GM12878 (cell line): ENCODE results near the gene ITIH2.
"Not testable (repeated sequence)": the region's sequence is repeated elsewhere in the genome, so short reads cannot be mapped to it uniquely, and the experiment has no call there.

Experiments
- JUNB ChIP-seq: IDR thresholded peaks from 2 replicates; pipeline ENCODE4 v1.6.1; 2016; ENCODE audit warnings: antibody characterized with exemption, mild to moderate bottlenecking
- NFYA ChIP-seq: IDR thresholded peaks from 2 replicates; pipeline ENCODE4 v1.6.1; 2011; ENCODE audit warnings: low read depth, mild to moderate bottlenecking, low read length, improper control_type of control experiment, borderline replicate concordance
- POLR2A ChIP-seq: IDR thresholded peaks from 2 replicates; pipeline ENCODE4 v1.6.1; 2011; ENCODE audit warnings: low read depth, mild to moderate bottlenecking, low read length
- SMAD1 ChIP-seq: fragments of 450-650 bp; IDR thresholded peaks from 2 replicates; pipeline ENCODE4 v1.6.1; 2018; ENCODE audit warnings: mild to moderate bottlenecking, low read depth; ENCODE audit not compliant: partially characterized antibody
- SPI1 ChIP-seq: IDR thresholded peaks from 2 replicates; pipeline ENCODE4 v1.6.1; 2011; ENCODE audit warnings: low read depth, mild to moderate bottlenecking, low read length, moderate library complexity, borderline replicate concordance; ENCODE audit not compliant: insufficient read depth
- ZNF217 ChIP-seq: fragments of 450-650 bp; IDR thresholded peaks from 2 replicates; pipeline ENCODE4 v1.6.1; 2017; ENCODE audit warnings: antibody characterized with exemption, mild to moderate bottlenecking
- TF ChIP-seq, protein P1 (sequence below), 3 experiments: IDR thresholded peaks in 2 of 3; conservative IDR thresholded peaks in 1 of 3; 2 replicates each; pipeline ENCODE4 v1.5.1; 2011; ENCODE audit warnings: low read depth in 3 of 3, low read length in 3 of 3, mild to moderate bottlenecking in 3 of 3, control low read depth in 2 of 3, moderate library complexity in 2 of 3, inconsistent platforms in 1 of 3, mixed read lengths in 1 of 3; ENCODE audit not compliant: control insufficient read depth in 2 of 3, insufficient read depth in 1 of 3; ENCODE audit errors: extremely low read depth in 1 of 3

DNA sequence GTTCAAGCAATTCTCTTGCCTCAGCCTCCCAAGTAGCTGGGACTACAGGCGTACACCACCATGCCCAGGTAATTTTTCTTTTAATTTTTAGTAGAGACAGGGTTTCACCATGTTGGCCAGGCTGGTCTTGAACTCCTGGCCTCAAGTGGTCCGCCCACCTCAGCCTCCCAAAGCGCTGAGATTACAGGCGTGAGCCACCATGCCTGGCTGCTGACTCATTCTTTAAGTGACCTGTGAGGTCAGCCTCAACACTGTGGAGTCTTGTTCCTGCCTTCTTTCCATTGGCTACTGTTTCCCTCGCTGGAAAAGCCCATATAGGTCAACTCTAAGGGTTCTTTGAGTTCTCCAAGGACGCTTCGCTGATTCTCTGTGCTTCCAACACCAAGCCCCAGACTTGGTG is 45.5 kb downstream of the ITIH2 start:
- not testable (repeated sequence) for TF ChIP-seq JUNB, SPI1, ZNF217, POLR2A, SMAD1, NFYA
- TF ChIP-seq, protein P1, sequence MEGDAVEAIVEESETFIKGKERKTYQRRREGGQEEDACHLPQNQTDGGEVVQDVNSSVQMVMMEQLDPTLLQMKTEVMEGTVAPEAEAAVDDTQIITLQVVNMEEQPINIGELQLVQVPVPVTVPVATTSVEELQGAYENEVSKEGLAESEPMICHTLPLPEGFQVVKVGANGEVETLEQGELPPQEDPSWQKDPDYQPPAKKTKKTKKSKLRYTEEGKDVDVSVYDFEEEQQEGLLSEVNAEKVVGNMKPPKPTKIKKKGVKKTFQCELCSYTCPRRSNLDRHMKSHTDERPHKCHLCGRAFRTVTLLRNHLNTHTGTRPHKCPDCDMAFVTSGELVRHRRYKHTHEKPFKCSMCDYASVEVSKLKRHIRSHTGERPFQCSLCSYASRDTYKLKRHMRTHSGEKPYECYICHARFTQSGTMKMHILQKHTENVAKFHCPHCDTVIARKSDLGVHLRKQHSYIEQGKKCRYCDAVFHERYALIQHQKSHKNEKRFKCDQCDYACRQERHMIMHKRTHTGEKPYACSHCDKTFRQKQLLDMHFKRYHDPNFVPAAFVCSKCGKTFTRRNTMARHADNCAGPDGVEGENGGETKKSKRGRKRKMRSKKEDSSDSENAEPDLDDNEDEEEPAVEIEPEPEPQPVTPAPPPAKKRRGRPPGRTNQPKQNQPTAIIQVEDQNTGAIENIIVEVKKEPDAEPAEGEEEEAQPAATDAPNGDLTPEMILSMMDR (IDR thresholded peaks at IDR 0.05 in 2 of 3, conservative IDR thresholded peaks at IDR 0.05 in 1 of 3; ENCODE audit: control insufficient read depth in 2 of 3, extremely low read depth in 1 of 3, insufficient read depth in 1 of 3, low read depth in 3 of 3, low read length in 3 of 3), result not testable (repeated sequence)
